GM23338 (cell line): ENCODE results near the gene ARMC5. TPM values are rescaled to one million over a fixed set of nuclear protein-coding genes. Genes with fewer than 3 reads are reported as not detected.

Experiments used
- ATAC-seq: fragments of 200-7000 bp; cut with Tn5 transposase; 3 replicates; pipeline ENCODE4 v1.9.1; 2020
- DNase-seq: peaks from one replicate; pipeline ENCODE4 v3.0.0-alpha.2; 2015; ENCODE audit warnings: low spot score
- H2AFZ ChIP-seq: fragments of 200-600 bp; sonication (generic); 2 replicates; pipeline ENCODE4 v1.8.0; 2016; ENCODE audit warnings: antibody characterized with exemption, mild to moderate bottlenecking, moderate library complexity
- H3F3A ChIP-seq: fragments of 200-600 bp; sonication (generic); replicated peaks from 2 replicates; pipeline ENCODE4 v1.8.0; 2017; ENCODE audit warnings: antibody characterized with exemption, mixed run types, low read depth
- H3K27ac ChIP-seq: fragments of 200-600 bp; sonication (generic); 2 replicates; pipeline ENCODE4 v1.6.1; 2016; ENCODE audit warnings: low read depth
- H3K27me3 ChIP-seq: fragments of 200-600 bp; sonication (generic); 2 replicates; pipeline ENCODE4 v1.8.0; 2016; ENCODE audit warnings: mild to moderate bottlenecking, mixed run types, moderate library complexity; ENCODE audit not compliant: insufficient read depth
- H3K36me3 ChIP-seq: fragments of 200-600 bp; sonication (generic); 2 replicates; pipeline ENCODE4 v1.8.0; 2016; ENCODE audit warnings: mild to moderate bottlenecking; ENCODE audit not compliant: insufficient read depth
- H3K4me1 ChIP-seq: fragments of 200-600 bp; sonication (generic); 2 replicates; pipeline ENCODE4 v1.8.0; 2016; ENCODE audit warnings: mild to moderate bottlenecking, moderate library complexity; ENCODE audit not compliant: insufficient read depth
- H3K4me2 ChIP-seq: fragments of 200-600 bp; sonication (generic); 2 replicates; pipeline ENCODE4 v1.7.1; 2017; ENCODE audit warnings: mixed run types
- H3K4me3 ChIP-seq: fragments of 200-600 bp; sonication (generic); 2 replicates; pipeline ENCODE4 v1.6.1; 2016; ENCODE audit warnings: mixed run types
- H3K79me2 ChIP-seq: fragments of 200-600 bp; sonication (generic); replicated peaks from 2 replicates; pipeline ENCODE4 v1.8.0; 2017; ENCODE audit warnings: mild to moderate bottlenecking; ENCODE audit not compliant: insufficient read depth
- H3K9me2 ChIP-seq: fragments of 200-600 bp; sonication (generic); 2 replicates; pipeline ENCODE4 v1.8.0; 2017; ENCODE audit not compliant: insufficient read depth
- H4K20me1 ChIP-seq: fragments of 200-600 bp; sonication (generic); replicated peaks from 2 replicates; pipeline ENCODE4 v1.8.0; 2017; ENCODE audit warnings: mild to moderate bottlenecking; ENCODE audit not compliant: insufficient read depth
- H3K27ac Mint-ChIP-seq: 2 replicates; pipeline ENCODE4 v1.8.0; 2020; ENCODE audit warnings: inconsistent platforms, mild to moderate bottlenecking, moderate library complexity, mixed read lengths
- H3K27me3 Mint-ChIP-seq: 3 replicates; pipeline ENCODE4 v1.8.0; 2022; ENCODE audit warnings: low read depth, mild to moderate bottlenecking, moderate library complexity, mixed read lengths, inconsistent platforms; ENCODE audit not compliant: insufficient read depth, poor library complexity
- H3K36me3 Mint-ChIP-seq: 3 replicates; pipeline ENCODE4 v1.8.0; 2021; ENCODE audit warnings: low read depth, mild to moderate bottlenecking, inconsistent platforms, moderate library complexity, mixed read lengths
- H3K4me1 Mint-ChIP-seq: 3 replicates; pipeline ENCODE4 v1.8.0; 2020; ENCODE audit warnings: mild to moderate bottlenecking, inconsistent platforms, mixed read lengths
- H3K4me3 Mint-ChIP-seq: 3 replicates; pipeline ENCODE4 v1.8.0; 2021; ENCODE audit warnings: moderate library complexity, mild to moderate bottlenecking, inconsistent platforms, mixed read lengths
- H3K9me3 Mint-ChIP-seq: 3 replicates; pipeline ENCODE4 v1.8.0; 2020; ENCODE audit warnings: moderate library complexity, mild to moderate bottlenecking, inconsistent platforms, mixed read lengths
- CREB1 ChIP-seq: fragments of 250-450 bp; sonication (Bioruptor Pico); IDR thresholded peaks from 2 replicates; pipeline ENCODE4 v1.5.0; 2020; ENCODE audit warnings: low read depth, mild to moderate bottlenecking, moderate library complexity
- EZH2 ChIP-seq: fragments of 200-600 bp; sonication (generic); IDR thresholded peaks from one replicate; pipeline ENCODE4 v1.8.0; 2017; ENCODE audit warnings: antibody characterized with exemption, mild to moderate bottlenecking, low read depth; ENCODE audit not compliant: unreplicated experiment
- EZH2phosphoT487 ChIP-seq: fragments of 200-600 bp; sonication (generic); IDR thresholded peaks from one replicate; pipeline ENCODE4 v1.8.1; 2018; ENCODE audit warnings: antibody characterized with exemption; ENCODE audit not compliant: unreplicated experiment
- JUNB ChIP-seq: IDR thresholded peaks from one replicate; pipeline ENCODE4 v1.6.1; 2016; ENCODE audit warnings: antibody characterized with exemption; ENCODE audit not compliant: unreplicated experiment
- NANOG ChIP-seq: IDR thresholded peaks from 2 replicates; pipeline ENCODE4 v1.6.1; 2016; ENCODE audit warnings: antibody characterized with exemption, borderline replicate concordance
- POLR2AphosphoS5 ChIP-seq: IDR thresholded peaks from 2 replicates; pipeline ENCODE4 v1.6.1; 2016; ENCODE audit warnings: antibody characterized with exemption, low read depth
- STAT1 ChIP-seq: IDR thresholded peaks from one replicate; pipeline ENCODE4 v1.6.1; 2016; ENCODE audit warnings: antibody characterized with exemption; ENCODE audit not compliant: unreplicated experiment
- ZNF114 ChIP-seq: fragments of 250-450 bp; sonication (Bioruptor Pico); IDR thresholded peaks from 2 replicates; pipeline ENCODE4 v1.5.0; 2020; ENCODE audit warnings: mild to moderate bottlenecking, moderate library complexity
- ZNF331 ChIP-seq: fragments of 250-450 bp; sonication (Bioruptor Pico); IDR thresholded peaks from 2 replicates; pipeline ENCODE4 v1.5.0; 2020; ENCODE audit warnings: low read depth, mild to moderate bottlenecking, moderate library complexity
- polyA plus RNA-seq: library from polyadenylated mRNA; unstranded; fragments of >200 nt; fragmentation: Nextera tagmentation; extraction: Ambion mirVana; gene quantifications from 2 replicates; pipeline ENCODE4 v1.2.1, GENCODE V29; 2016
- total RNA-seq: library from RNA; depleted of rRNA; stranded (reverse); fragments of >200 nt; shearing (Covaris generic); gene quantifications from 2 replicates; pipeline ENCODE4 v1.2.3, GENCODE V29; 2014
- TF ChIP-seq, protein P1 (sequence below): IDR thresholded peaks from 2 replicates; pipeline ENCODE4 v1.6.1; 2016; ENCODE audit warnings: antibody characterized with exemption
- TF ChIP-seq, protein P2 (sequence below): IDR thresholded peaks from one replicate; pipeline ENCODE4 v1.6.1; 2018; ENCODE audit warnings: antibody characterized with exemption; ENCODE audit not compliant: unreplicated experiment
- TF ChIP-seq, protein P3 (sequence below), 2 experiments: fragments of 200-600 bp in 1 of 2; sonication (generic) in 1 of 2; conservative IDR thresholded peaks; 2 replicates each; pipeline versions ENCODE4 v1.5.1 to v1.6.1; 2016 to 2017; ENCODE audit warnings: antibody characterized with exemption in 2 of 2, low read depth in 2 of 2, mild to moderate bottlenecking in 2 of 2, moderate library complexity in 1 of 2
- TF ChIP-seq, protein P4 (sequence below): fragments of 250-450 bp; sonication (Bioruptor Pico); IDR thresholded peaks from 2 replicates; pipeline ENCODE4 v1.5.0; 2020; ENCODE audit warnings: mild to moderate bottlenecking, moderate library complexity

Gene ARMC5
- total and polyA plus RNA-seq, 2 experiments from 2014 or later = 5.9 to 11.3 TPM

DNA sequence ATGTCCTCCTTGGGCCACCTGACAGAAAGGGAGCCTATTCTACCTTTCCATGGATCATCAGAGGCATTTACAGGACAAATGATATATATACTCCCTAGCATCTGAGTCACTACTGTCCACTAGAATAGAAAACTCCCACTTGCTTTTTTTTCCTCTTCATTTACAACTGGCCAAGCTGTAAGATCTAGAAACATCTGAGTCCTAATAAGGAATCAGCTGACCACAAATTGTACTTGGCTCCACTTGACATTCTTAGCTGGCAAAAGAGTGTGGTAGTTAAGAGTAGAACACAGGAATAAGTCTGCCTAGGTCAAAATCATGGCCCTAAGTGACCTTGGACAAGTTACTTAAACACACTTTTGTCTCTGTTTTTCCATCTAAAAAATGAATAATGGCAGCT lies 43.7 kb downstream of the ARMC5 start:
- Mint-ChIP-seq H3K9me3 (no peaks in the 10 kb centered on the region), H3K4me3 (no peak overlapping the region), H3K4me1 (peaks cover 24% of the 10 kb centered on the region), H3K27me3 (peaks cover 6% of the 10 kb centered on the region), H3K27ac (no peak overlapping the region), H3K36me3 (peaks cover 8% of the 10 kb centered on the region)
- Histone ChIP-seq H3K79me2 (peaks cover 8% of the 10 kb centered on the region), H3K27ac (no peak overlapping the region), H2AFZ (no peak overlapping the region), H3K4me2 (no peak overlapping the region), H3K27me3 (no peaks in the 10 kb centered on the region), H3K4me3 (no peak overlapping the region), H3K4me1 (peaks cover 20% of the 10 kb centered on the region), H3F3A (no peaks in the 10 kb centered on the region), H3K36me3 (no peaks in the 10 kb centered on the region), H3K9me2 (no peaks in the 10 kb centered on the region), H4K20me1 (peaks cover 4% of the 10 kb centered on the region; the same call in 1 of the 2 replicates)
- no peak for TF ChIP-seq EZH2
- TF ChIP-seq, protein P1, sequence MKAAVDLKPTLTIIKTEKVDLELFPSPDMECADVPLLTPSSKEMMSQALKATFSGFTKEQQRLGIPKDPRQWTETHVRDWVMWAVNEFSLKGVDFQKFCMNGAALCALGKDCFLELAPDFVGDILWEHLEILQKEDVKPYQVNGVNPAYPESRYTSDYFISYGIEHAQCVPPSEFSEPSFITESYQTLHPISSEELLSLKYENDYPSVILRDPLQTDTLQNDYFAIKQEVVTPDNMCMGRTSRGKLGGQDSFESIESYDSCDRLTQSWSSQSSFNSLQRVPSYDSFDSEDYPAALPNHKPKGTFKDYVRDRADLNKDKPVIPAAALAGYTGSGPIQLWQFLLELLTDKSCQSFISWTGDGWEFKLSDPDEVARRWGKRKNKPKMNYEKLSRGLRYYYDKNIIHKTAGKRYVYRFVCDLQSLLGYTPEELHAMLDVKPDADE = no peak
- TF ChIP-seq STAT1 = no peak
- no peak for TF ChIP-seq JUNB
- TF ChIP-seq, protein P2, sequence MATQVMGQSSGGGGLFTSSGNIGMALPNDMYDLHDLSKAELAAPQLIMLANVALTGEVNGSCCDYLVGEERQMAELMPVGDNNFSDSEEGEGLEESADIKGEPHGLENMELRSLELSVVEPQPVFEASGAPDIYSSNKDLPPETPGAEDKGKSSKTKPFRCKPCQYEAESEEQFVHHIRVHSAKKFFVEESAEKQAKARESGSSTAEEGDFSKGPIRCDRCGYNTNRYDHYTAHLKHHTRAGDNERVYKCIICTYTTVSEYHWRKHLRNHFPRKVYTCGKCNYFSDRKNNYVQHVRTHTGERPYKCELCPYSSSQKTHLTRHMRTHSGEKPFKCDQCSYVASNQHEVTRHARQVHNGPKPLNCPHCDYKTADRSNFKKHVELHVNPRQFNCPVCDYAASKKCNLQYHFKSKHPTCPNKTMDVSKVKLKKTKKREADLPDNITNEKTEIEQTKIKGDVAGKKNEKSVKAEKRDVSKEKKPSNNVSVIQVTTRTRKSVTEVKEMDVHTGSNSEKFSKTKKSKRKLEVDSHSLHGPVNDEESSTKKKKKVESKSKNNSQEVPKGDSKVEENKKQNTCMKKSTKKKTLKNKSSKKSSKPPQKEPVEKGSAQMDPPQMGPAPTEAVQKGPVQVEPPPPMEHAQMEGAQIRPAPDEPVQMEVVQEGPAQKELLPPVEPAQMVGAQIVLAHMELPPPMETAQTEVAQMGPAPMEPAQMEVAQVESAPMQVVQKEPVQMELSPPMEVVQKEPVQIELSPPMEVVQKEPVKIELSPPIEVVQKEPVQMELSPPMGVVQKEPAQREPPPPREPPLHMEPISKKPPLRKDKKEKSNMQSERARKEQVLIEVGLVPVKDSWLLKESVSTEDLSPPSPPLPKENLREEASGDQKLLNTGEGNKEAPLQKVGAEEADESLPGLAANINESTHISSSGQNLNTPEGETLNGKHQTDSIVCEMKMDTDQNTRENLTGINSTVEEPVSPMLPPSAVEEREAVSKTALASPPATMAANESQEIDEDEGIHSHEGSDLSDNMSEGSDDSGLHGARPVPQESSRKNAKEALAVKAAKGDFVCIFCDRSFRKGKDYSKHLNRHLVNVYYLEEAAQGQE = no peak
- TF ChIP-seq POLR2AphosphoS5 = no peak
- TF ChIP-seq ZNF331 (CRISPR knock-in tag) = no peak
- TF ChIP-seq EZH2phosphoT487 = no peak
- TF ChIP-seq, protein P3, sequence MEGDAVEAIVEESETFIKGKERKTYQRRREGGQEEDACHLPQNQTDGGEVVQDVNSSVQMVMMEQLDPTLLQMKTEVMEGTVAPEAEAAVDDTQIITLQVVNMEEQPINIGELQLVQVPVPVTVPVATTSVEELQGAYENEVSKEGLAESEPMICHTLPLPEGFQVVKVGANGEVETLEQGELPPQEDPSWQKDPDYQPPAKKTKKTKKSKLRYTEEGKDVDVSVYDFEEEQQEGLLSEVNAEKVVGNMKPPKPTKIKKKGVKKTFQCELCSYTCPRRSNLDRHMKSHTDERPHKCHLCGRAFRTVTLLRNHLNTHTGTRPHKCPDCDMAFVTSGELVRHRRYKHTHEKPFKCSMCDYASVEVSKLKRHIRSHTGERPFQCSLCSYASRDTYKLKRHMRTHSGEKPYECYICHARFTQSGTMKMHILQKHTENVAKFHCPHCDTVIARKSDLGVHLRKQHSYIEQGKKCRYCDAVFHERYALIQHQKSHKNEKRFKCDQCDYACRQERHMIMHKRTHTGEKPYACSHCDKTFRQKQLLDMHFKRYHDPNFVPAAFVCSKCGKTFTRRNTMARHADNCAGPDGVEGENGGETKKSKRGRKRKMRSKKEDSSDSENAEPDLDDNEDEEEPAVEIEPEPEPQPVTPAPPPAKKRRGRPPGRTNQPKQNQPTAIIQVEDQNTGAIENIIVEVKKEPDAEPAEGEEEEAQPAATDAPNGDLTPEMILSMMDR (conservative IDR thresholded peaks at IDR 0.05; ENCODE audit: low read depth in 2 of 2) = no peak
- TF ChIP-seq, protein P4, sequence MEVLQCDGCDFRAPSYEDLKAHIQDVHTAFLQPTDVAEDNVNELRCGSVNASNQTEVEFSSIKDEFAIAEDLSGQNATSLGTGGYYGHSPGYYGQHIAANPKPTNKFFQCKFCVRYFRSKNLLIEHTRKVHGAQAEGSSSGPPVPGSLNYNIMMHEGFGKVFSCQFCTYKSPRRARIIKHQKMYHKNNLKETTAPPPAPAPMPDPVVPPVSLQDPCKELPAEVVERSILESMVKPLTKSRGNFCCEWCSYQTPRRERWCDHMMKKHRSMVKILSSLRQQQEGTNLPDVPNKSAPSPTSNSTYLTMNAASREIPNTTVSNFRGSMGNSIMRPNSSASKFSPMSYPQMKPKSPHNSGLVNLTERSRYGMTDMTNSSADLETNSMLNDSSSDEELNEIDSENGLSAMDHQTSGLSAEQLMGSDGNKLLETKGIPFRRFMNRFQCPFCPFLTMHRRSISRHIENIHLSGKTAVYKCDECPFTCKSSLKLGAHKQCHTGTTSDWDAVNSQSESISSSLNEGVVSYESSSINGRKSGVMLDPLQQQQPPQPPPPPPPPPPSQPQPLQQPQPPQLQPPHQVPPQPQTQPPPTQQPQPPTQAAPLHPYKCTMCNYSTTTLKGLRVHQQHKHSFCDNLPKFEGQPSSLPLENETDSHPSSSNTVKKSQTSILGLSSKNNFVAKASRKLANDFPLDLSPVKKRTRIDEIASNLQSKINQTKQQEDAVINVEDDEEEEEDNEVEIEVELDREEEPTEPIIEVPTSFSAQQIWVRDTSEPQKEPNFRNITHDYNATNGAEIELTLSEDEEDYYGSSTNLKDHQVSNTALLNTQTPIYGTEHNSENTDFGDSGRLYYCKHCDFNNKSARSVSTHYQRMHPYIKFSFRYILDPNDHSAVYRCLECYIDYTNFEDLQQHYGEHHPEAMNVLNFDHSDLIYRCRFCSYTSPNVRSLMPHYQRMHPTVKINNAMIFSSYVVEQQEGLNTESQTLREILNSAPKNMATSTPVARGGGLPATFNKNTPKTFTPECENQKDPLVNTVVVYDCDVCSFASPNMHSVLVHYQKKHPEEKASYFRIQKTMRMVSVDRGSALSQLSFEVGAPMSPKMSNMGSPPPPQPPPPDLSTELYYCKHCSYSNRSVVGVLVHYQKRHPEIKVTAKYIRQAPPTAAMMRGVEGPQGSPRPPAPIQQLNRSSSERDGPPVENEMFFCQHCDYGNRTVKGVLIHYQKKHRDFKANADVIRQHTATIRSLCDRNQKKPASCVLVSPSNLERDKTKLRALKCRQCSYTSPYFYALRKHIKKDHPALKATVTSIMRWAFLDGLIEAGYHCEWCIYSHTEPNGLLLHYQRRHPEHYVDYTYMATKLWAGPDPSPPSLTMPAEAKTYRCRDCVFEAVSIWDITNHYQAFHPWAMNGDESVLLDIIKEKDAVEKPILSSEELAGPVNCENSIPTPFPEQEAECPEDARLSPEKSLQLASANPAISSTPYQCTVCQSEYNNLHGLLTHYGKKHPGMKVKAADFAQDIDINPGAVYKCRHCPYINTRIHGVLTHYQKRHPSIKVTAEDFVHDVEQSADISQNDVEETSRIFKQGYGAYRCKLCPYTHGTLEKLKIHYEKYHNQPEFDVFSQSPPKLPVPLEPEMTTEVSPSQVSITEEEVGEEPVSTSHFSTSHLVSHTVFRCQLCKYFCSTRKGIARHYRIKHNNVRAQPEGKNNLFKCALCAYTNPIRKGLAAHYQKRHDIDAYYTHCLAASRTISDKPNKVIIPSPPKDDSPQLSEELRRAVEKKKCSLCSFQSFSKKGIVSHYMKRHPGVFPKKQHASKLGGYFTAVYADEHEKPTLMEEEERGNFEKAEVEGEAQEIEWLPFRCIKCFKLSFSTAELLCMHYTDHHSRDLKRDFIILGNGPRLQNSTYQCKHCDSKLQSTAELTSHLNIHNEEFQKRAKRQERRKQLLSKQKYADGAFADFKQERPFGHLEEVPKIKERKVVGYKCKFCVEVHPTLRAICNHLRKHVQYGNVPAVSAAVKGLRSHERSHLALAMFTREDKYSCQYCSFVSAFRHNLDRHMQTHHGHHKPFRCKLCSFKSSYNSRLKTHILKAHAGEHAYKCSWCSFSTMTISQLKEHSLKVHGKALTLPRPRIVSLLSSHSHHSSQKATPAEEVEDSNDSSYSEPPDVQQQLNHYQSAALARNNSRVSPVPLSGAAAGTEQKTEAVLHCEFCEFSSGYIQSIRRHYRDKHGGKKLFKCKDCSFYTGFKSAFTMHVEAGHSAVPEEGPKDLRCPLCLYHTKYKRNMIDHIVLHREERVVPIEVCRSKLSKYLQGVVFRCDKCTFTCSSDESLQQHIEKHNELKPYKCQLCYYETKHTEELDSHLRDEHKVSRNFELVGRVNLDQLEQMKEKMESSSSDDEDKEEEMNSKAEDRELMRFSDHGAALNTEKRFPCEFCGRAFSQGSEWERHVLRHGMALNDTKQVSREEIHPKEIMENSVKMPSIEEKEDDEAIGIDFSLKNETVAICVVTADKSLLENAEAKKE (CRISPR knock-in tag) = no peak
- no peak for TF ChIP-seq NANOG
- no peak for TF ChIP-seq ZNF114 (CRISPR knock-in tag)
- no peak for TF ChIP-seq CREB1 (CRISPR knock-in tag)
- DNase-seq = no peak
- ATAC-seq = no peak
